HEK293 (cell line): ENCODE measurements around the gene ID1.
A peak's percentile ranks its signal among the peaks of the same experiment; 100 is the strongest.

Source experiments
- CTCF ChIA-PET: fragments of 350-600 bp; formaldehyde crosslinking; extraction: SDS; loops from one replicate; lab custom pipeline; 2021; ENCODE audit warnings: antibody characterized with exemption; lab: Yijun Ruan, JAX
- POLR2A ChIA-PET: fragments of 300-600 bp; formaldehyde crosslinking; extraction: SDS; loops from one replicate; lab custom pipeline; 2020; ENCODE audit warnings: antibody characterized with exemption, inconsistent platforms; lab: Yijun Ruan, JAX
- H3K27ac ChIP-seq: fragments of 200-500 bp; sonication (Bioruptor generic); 2 replicates; pipeline ENCODE4 v1.5.1; 2014; ENCODE audit warnings: low read depth, low read length, control low read depth, inconsistent platforms; ENCODE audit errors: extremely low read depth
- H3K36me3 ChIP-seq, 2 experiments: fragments of 200-500 bp in 1 of 2; sonication (Bioruptor generic) in 1 of 2; 1 replicate in 1 of 2; 2 replicates in 1 of 2; pipeline ENCODE4 v1.5.1; 2014 to 2017; ENCODE audit warnings: inconsistent platforms in 2 of 2, low read length in 2 of 2; ENCODE audit not compliant: control insufficient read depth in 2 of 2, insufficient read depth in 1 of 2
- H3K4me1 ChIP-seq: fragments of 200-500 bp; sonication (Bioruptor generic); 2 replicates; pipeline ENCODE4 v1.5.1; 2014; ENCODE audit warnings: mild to moderate bottlenecking, low read length, inconsistent platforms; ENCODE audit not compliant: control insufficient read depth, insufficient read depth
- H3K4me3 ChIP-seq: 2 replicates; pipeline ENCODE4 v1.5.1; 2011; ENCODE audit warnings: low read depth, mild to moderate bottlenecking, control low read depth, low read length, moderate library complexity
- H3K9me3 ChIP-seq: fragments of 200-500 bp; sonication (Bioruptor generic); 2 replicates; pipeline ENCODE4 v1.5.1; 2014; ENCODE audit warnings: low read depth, low read length, inconsistent platforms; ENCODE audit not compliant: control insufficient read depth, insufficient read depth
- EGR2 ChIP-seq: fragments of 450-650 bp; formaldehyde crosslinking; IDR thresholded peaks from 2 replicates; pipeline ENCODE4 v1.5.1; 2016; ENCODE audit warnings: low read depth, missing biosample characterization, missing genetic modification characterization
- GLI2 ChIP-seq: fragments of 450-650 bp; formaldehyde crosslinking; IDR thresholded peaks from 2 replicates; pipeline ENCODE4; 2017; ENCODE audit warnings: missing biosample characterization, missing genetic modification characterization, low read depth, borderline replicate concordance
- KLF9 ChIP-seq: fragments of 450-650 bp; formaldehyde crosslinking; IDR thresholded peaks from 2 replicates; pipeline ENCODE4 v1.5.1; 2016; ENCODE audit warnings: missing biosample characterization, missing genetic modification characterization, low read depth
- YY1 ChIP-seq: fragments of 450-650 bp; formaldehyde crosslinking; IDR thresholded peaks from 2 replicates; pipeline ENCODE4 v1.5.1; 2018; ENCODE audit warnings: missing biosample characterization, missing genetic modification characterization
- ZBTB10 ChIP-seq: fragments of 450-650 bp; formaldehyde crosslinking; IDR thresholded peaks from 2 replicates; pipeline ENCODE4 v1.5.1; 2016; ENCODE audit warnings: missing biosample characterization, missing genetic modification characterization
- ZFHX2 ChIP-seq: fragments of 450-650 bp; formaldehyde crosslinking; conservative IDR thresholded peaks from 2 replicates; pipeline ENCODE4 v1.5.1; 2016; ENCODE audit warnings: missing biosample characterization, missing genetic modification characterization
- ZNF138 ChIP-seq: fragments of 450-650 bp; formaldehyde crosslinking; IDR thresholded peaks from 2 replicates; pipeline ENCODE4 v1.5.1; 2016; ENCODE audit warnings: missing biosample characterization, missing genetic modification characterization, borderline replicate concordance
- ZNF221 ChIP-seq: fragments of 450-650 bp; formaldehyde crosslinking; IDR thresholded peaks from 2 replicates; pipeline ENCODE4 v1.5.1; 2017; ENCODE audit warnings: missing biosample characterization, missing genetic modification characterization, borderline replicate concordance
- ZNF311 ChIP-seq: fragments of 450-650 bp; formaldehyde crosslinking; IDR thresholded peaks from 2 replicates; pipeline ENCODE4 v1.5.1; 2017; ENCODE audit warnings: missing biosample characterization, missing genetic modification characterization, borderline replicate concordance
- ZNF366 ChIP-seq: fragments of 450-650 bp; formaldehyde crosslinking; conservative IDR thresholded peaks from 2 replicates; pipeline ENCODE4 v1.5.1; 2016; ENCODE audit warnings: missing biosample characterization, missing genetic modification characterization
- ZNF391 ChIP-seq: fragments of 450-650 bp; formaldehyde crosslinking; IDR thresholded peaks from 2 replicates; pipeline ENCODE4 v1.5.1; 2016; ENCODE audit warnings: low read depth, missing biosample characterization, missing genetic modification characterization, borderline replicate concordance
- ZNF416 ChIP-seq: fragments of 450-650 bp; formaldehyde crosslinking; IDR thresholded peaks from 2 replicates; pipeline ENCODE4 v1.5.1; 2016; ENCODE audit warnings: missing biosample characterization, missing genetic modification characterization
- ZNF449 ChIP-seq: fragments of 450-650 bp; formaldehyde crosslinking; IDR thresholded peaks from 2 replicates; pipeline ENCODE4 v1.5.1; 2017; ENCODE audit warnings: missing biosample characterization, mild to moderate bottlenecking, missing genetic modification characterization, moderate library complexity
- ZNF600 ChIP-seq: fragments of 450-650 bp; formaldehyde crosslinking; IDR thresholded peaks from 2 replicates; pipeline ENCODE4 v1.5.1; 2016; ENCODE audit warnings: missing biosample characterization, missing genetic modification characterization
- ZNF660 ChIP-seq: fragments of 450-650 bp; IDR thresholded peaks from 2 replicates; pipeline ENCODE4 v1.5.1; 2018; ENCODE audit warnings: missing biosample characterization, mild to moderate bottlenecking, missing genetic modification characterization
- ZNF747 ChIP-seq: fragments of 450-650 bp; formaldehyde crosslinking; IDR thresholded peaks from 2 replicates; pipeline ENCODE4 v1.5.1; 2016; ENCODE audit warnings: missing biosample characterization, missing genetic modification characterization
- TF ChIP-seq, protein P1 (sequence below): fragments of 450-650 bp; formaldehyde crosslinking; IDR thresholded peaks from 2 replicates; pipeline ENCODE4 v1.5.1; 2016; ENCODE audit warnings: missing biosample characterization, missing genetic modification characterization, borderline replicate concordance
- TF ChIP-seq, protein P2 (sequence below): sonication (generic); formaldehyde crosslinking; IDR thresholded peaks from 2 replicates; pipeline ENCODE4 v1.8.1; 2022; ENCODE audit warnings: mild to moderate bottlenecking, moderate library complexity, missing genetic modification reagents
- TF ChIP-seq, protein P3 (sequence below): fragments of 450-650 bp; formaldehyde crosslinking; IDR thresholded peaks from 2 replicates; pipeline ENCODE4 v1.5.1; 2016; ENCODE audit warnings: missing biosample characterization, missing genetic modification characterization
- TF ChIP-seq, protein P4 (sequence below): fragments of 450-650 bp; formaldehyde crosslinking; IDR thresholded peaks from 2 replicates; pipeline ENCODE4 v1.5.1; 2016; ENCODE audit warnings: missing biosample characterization, missing genetic modification characterization

Gene ID1

DNA sequence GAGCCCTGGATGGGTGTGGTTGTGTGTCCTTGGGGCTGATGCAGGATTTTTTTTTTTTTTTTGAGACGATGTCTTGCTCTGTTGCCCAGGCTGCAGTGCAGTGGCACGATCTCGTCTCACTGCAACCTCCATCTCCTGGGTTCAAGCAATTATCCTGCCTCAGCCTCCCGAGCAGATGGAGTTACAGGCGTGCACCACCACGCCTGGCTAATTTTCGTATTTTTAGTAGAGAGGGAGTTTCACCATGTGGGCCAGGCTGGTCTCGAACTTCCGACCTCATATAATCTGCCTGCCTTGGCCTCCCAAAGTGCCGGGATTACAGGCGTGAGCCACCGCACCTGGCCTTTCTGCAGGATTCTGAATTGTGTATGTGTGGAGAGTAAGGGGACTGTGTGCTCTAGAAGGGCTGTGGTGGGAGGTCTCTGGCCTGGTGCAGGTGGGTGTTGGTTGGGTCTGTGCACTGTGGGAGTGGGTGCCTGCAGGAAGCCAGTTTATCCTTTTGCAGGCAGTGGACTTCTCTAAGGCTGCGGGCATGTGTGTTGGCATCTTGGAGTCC lies 11.0 kb upstream of the ID1 start:
- ChIA-PET POLR2A (interaction anchor here (2.2 to 3.5 kb wide), 2 partner anchors 11 kb away, joined by 19 to 30 read pairs; partner anchors contain the start of gene ID1), CTCF (interaction anchor here (1.1 to 1.2 kb wide), 2 partner anchors 9 to 14 kb away, joined by 5 read pairs; no protein-coding TSS in a partner anchor)
- Histone ChIP-seq H3K4me3 (no peak overlapping the region), H3K9me3 (no peaks in the 10 kb centered on the region), H3K27ac (no peak overlapping the region), H3K4me1 (no peaks in the 10 kb centered on the region), H3K36me3 (no peaks in the 10 kb centered on the region)
- TF ChIP-seq ZNF391 (tag by site-specific recombination) (no peak), ZNF221 (tag by site-specific recombination) (no peak), ZNF747 (tag by site-specific recombination) (no peak), ZNF366 (tag by site-specific recombination) (no peak), ZNF416 (tag by site-specific recombination) (no peak), ZNF660 (tag by site-specific recombination) (no peak), ZNF449 (tag by site-specific recombination) (no peak)
- TF ChIP-seq, protein P1, sequence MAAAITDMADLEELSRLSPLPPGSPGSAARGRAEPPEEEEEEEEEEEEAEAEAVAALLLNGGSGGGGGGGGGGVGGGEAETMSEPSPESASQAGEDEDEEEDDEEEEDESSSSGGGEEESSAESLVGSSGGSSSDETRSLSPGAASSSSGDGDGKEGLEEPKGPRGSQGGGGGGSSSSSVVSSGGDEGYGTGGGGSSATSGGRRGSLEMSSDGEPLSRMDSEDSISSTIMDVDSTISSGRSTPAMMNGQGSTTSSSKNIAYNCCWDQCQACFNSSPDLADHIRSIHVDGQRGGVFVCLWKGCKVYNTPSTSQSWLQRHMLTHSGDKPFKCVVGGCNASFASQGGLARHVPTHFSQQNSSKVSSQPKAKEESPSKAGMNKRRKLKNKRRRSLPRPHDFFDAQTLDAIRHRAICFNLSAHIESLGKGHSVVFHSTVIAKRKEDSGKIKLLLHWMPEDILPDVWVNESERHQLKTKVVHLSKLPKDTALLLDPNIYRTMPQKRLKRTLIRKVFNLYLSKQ (tag by site-specific recombination): no peak
- TF ChIP-seq, protein P2, sequence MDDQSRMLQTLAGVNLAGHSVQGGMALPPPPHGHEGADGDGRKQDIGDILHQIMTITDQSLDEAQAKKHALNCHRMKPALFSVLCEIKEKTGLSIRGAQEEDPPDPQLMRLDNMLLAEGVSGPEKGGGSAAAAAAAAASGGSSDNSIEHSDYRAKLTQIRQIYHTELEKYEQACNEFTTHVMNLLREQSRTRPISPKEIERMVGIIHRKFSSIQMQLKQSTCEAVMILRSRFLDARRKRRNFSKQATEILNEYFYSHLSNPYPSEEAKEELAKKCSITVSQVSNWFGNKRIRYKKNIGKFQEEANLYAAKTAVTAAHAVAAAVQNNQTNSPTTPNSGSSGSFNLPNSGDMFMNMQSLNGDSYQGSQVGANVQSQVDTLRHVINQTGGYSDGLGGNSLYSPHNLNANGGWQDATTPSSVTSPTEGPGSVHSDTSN: no peak
- TF ChIP-seq, protein P3, sequence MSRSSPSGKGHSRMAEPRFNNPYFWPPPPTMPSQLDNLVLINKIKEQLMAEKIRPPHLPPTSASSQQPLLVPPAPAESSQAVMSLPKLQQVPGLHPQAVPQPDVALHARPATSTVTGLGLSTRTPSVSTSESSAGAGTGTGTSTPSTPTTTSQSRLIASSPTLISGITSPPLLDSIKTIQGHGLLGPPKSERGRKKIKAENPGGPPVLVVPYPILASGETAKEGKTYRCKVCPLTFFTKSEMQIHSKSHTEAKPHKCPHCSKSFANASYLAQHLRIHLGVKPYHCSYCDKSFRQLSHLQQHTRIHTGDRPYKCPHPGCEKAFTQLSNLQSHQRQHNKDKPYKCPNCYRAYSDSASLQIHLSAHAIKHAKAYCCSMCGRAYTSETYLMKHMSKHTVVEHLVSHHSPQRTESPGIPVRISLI (tag by site-specific recombination): no peak
- TF ChIP-seq, protein P4, sequence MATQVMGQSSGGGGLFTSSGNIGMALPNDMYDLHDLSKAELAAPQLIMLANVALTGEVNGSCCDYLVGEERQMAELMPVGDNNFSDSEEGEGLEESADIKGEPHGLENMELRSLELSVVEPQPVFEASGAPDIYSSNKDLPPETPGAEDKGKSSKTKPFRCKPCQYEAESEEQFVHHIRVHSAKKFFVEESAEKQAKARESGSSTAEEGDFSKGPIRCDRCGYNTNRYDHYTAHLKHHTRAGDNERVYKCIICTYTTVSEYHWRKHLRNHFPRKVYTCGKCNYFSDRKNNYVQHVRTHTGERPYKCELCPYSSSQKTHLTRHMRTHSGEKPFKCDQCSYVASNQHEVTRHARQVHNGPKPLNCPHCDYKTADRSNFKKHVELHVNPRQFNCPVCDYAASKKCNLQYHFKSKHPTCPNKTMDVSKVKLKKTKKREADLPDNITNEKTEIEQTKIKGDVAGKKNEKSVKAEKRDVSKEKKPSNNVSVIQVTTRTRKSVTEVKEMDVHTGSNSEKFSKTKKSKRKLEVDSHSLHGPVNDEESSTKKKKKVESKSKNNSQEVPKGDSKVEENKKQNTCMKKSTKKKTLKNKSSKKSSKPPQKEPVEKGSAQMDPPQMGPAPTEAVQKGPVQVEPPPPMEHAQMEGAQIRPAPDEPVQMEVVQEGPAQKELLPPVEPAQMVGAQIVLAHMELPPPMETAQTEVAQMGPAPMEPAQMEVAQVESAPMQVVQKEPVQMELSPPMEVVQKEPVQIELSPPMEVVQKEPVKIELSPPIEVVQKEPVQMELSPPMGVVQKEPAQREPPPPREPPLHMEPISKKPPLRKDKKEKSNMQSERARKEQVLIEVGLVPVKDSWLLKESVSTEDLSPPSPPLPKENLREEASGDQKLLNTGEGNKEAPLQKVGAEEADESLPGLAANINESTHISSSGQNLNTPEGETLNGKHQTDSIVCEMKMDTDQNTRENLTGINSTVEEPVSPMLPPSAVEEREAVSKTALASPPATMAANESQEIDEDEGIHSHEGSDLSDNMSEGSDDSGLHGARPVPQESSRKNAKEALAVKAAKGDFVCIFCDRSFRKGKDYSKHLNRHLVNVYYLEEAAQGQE (tag by site-specific recombination): no peak

- POLR2A ChIA-PET: interaction anchor here (2.2 kb wide), 1 partner anchor 10 kb away, joined by 19 read pairs; the partner anchor contains the start of gene ID1
- Histone ChIP-seq H3K4me3 (no peak overlapping the region), H3K36me3 (no peaks in the 10 kb centered on the region), H3K9me3 (no peaks in the 10 kb centered on the region), H3K27ac (no peak overlapping the region), H3K4me1 (no peaks in the 10 kb centered on the region)
- CTCF ChIA-PET: interaction anchor here (1.6 to 1.7 kb wide), 2 partner anchors 18 to 26 kb away, joined by 4 to 10 read pairs; no protein-coding TSS in a partner anchor
- TF ChIP-seq ZNF600 (tag by site-specific recombination): peak; percentile 55; the same call in 1 of the 2 replicates
- no peak for TF ChIP-seq YY1 (tag by site-specific recombination)
- TF ChIP-seq ZNF747 (tag by site-specific recombination): no peak
- TF ChIP-seq EGR2: peak; percentile 61
- TF ChIP-seq KLF9: no peak
- TF ChIP-seq ZNF311 (tag by site-specific recombination): no peak
- no peak for TF ChIP-seq GLI2
- no peak for TF ChIP-seq ZBTB10 (tag by site-specific recombination)
- no peak for TF ChIP-seq ZNF138 (tag by site-specific recombination)
- peak; percentile 85 for TF ChIP-seq ZFHX2 (tag by site-specific recombination)
These were observed 10.3 kb upstream of the ID1 start for GRCh38 chr20:31594558-31595379.
